MG63 (cell line): ENCODE data around the gene DLG4. TPM values are rescaled to one million over a fixed set of nuclear protein-coding genes. Genes with fewer than 3 reads are reported as not detected.
A peak's percentile ranks its signal among the peaks of the same experiment; 100 is the strongest.

Experiments used
- DNase-seq: peaks from one replicate; pipeline ENCODE4 v3.0.0-alpha.2; 2020
- H3K27me3 ChIP-seq: fragments of 250-450 bp; sonication (Bioruptor Pico); 2 replicates; pipeline ENCODE4 v1.5.1; 2020; ENCODE audit warnings: mild to moderate bottlenecking, moderate library complexity
- H3K36me3 ChIP-seq: fragments of 250-450 bp; sonication (Bioruptor Pico); 2 replicates; pipeline ENCODE4 v1.5.1; 2020; ENCODE audit warnings: mild to moderate bottlenecking, moderate library complexity
- H3K4me3 ChIP-seq: fragments of 250-450 bp; sonication (Bioruptor Pico); 2 replicates; pipeline ENCODE4 v1.5.1; 2020; ENCODE audit warnings: mild to moderate bottlenecking, moderate library complexity
- H3K9me3 ChIP-seq: fragments of 250-450 bp; sonication (Bioruptor Pico); 2 replicates; pipeline ENCODE4 v1.5.1; 2020; ENCODE audit warnings: mild to moderate bottlenecking, moderate library complexity
- total RNA-seq: library from RNA; depleted of rRNA; stranded (reverse); fragments of >200 nt; shearing (Covaris generic); gene quantifications from 2 replicates; pipeline ENCODE4 v1.2.3, GENCODE V29; 2014; ENCODE audit warnings: low replicate concordance

DLG4 gene
- total RNA-seq, 1 experiment from 2014 or later: 15.3 TPM

GRCh38 chr17:7237761-7238419 is 18.3 kb upstream of the DLG4 start:
- no peaks in the 10 kb centered on the region for H3K27me3 ChIP-seq
- peaks cover 41% of the 10 kb centered on the region for H3K36me3 ChIP-seq
- H3K4me3 ChIP-seq: peak overlapping the region; percentile 79
- no peaks in the 10 kb centered on the region for H3K9me3 ChIP-seq
- DNase-seq: peak; percentile 51

GRCh38 chr17:7237266-7237760 is 17.7 kb upstream of the DLG4 start:
- no peak for DNase-seq
- Histone ChIP-seq H3K9me3 (no peaks in the 10 kb centered on the region), H3K4me3 (peak overlapping the region; percentile 79), H3K27me3 (no peaks in the 10 kb centered on the region), H3K36me3 (peaks cover 41% of the 10 kb centered on the region)

DNA sequence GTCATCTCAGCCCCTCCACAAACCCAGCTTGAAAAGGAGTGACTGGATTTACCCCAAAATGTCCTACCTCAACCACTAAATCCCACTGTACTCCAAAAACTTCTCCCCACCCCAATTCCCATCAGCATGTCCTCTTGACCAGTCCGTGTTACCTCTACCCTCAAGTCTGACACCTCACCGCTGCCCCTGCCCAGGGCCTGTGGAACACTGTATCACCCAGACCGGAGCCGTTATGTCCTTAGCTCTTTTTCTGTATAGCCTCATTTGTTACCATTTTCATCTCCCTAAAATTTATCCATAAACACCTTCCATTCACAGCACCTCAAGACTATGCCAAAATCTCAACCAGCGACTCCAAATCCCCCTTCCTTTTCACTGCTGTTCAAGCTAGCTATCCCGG is 17.2 kb upstream of the DLG4 start:
- no peaks in the 10 kb centered on the region for H3K9me3 ChIP-seq
- H3K27me3 ChIP-seq: no peaks in the 10 kb centered on the region
- peaks cover 41% of the 10 kb centered on the region for H3K36me3 ChIP-seq
- no peak overlapping the region for H3K4me3 ChIP-seq
- DNase-seq: no peak

DNA sequence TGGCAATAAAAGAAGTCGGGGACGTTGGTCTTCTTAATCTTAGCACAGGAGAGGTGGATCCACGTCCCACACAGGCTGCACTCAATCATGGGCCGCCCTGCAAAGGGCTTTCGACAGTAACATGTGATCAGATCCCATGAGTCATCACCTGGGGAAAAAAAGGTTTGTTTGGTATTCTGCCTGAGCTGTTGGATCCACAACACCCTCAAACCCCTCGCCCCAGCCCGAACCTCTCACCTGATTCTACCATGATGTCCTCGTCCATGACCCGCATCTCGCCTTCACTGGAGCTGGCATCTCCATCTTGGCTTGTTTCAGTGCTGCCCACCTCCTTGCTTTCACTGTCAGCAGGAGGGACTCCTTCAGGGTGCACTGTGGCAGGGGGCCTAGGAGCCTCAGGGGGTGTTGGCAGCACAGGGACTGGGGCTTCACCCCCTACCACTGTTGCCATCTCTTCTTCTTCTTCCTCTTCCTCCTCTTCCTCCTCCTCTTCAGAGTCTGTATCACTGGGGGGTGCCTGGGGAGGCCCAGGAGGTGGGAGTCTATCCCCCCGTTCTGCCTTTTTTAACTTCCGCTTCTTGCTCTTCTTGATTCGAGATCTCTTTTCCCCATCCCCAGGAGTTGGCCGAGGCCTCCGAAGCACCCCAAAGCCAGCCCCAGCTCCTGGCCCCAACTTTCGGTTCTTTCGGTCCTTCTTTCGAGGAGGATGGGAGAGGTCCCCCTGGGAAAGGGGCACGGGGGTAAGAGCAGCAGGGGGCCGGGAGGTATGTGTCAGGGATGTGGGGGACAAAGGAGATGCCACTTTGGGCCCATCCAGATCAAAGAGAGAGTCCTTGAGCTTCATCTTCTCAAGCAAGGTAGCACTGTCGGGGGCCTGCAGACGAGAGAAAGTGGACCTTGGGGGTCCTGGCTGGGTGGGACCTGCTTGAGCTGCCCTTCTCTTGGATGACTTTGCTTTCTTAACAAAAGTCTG is 16.3 kb upstream of the DLG4 start:
- H3K36me3 ChIP-seq: peaks cover 38% of the 10 kb centered on the region

DNA sequence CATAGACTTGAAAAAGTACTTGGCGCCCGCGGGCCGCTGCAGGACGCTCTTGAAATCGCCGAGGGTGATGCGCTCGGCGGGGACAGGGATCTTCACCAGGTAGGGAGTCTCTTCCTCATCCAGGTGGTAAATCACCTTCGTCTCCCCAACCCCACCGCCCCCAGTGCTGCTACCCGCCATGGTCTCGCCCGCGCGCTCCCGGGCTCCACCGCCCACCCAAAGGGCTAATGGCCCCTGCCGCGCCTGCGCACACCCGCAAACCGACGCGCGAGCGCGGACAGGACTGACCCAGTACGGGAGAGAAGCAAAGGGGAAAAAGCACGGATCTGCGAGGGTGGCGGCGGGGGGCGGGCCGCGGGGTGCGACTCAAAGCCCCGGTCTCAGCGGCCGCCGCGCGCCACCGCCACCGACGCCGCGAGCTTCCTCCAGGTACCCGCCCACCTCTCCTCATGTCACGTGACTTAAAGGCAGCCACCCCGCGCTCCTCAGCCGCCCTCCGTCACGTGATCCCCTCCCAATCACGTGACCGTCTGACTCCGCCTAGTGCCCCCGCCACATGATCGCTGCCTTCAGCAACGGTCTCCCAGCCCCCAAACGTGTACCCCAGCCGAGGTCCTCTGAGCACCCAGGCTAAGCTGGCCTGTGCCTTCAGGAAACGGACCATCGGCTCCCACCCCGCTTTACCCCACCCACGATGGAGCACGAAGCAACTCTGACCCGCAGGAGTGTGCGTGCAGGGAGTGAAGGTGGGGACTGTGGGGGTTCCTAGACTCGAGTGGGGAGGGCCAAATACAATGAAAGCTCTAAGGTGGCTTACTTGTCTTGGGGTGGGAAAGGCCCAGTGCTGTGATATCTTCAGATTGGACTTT is 14.7 kb upstream of the DLG4 start, which contains the start of gene DVL2:
Gene DVL2, minus strand, starts transcription at position 435 of the 869 bp plus-strand sequence. Its CDS starts 255 bp downstream, at position 180.
- Histone ChIP-seq H3K27me3 (no peaks in the 10 kb centered on the region), H3K36me3 (peaks cover 26% of the 10 kb centered on the region), H3K9me3 (no peaks in the 10 kb centered on the region), H3K4me3 (peak within 1 kb of the TSS; percentile 76)
- DNase-seq: peak; percentile 88

More for the DNA sequence above, 16.3 kb upstream of the DLG4 start:
- DNase-seq: no peak
- H3K9me3 ChIP-seq: no peaks in the 10 kb centered on the region
- H3K4me3 ChIP-seq: no peak overlapping the region
- H3K27me3 ChIP-seq: no peaks in the 10 kb centered on the region

- DNase-seq: no peak
These were observed 14.1 kb upstream of the DLG4 start for GRCh38 chr17:7233701-7234082.

DNA sequence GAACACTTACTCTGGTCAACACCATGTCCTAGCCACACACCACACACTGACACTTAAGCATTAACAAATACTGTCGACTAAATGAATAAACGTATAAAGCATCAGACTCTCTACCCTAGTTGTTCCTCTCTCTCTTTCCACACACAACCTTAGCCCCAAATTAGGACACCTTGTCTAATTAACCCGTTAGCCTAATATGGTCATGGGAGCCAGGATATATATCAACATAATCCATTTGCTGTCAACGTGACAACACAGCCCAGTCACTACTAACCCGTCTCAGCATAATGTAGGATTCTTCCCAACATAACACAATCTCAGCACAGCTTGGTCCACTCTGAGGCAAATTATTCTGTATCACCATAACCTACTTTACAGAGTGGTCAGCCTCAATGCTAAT is 12.5 kb upstream of the DLG4 start:
- no peak for DNase-seq
- Histone ChIP-seq H3K4me3 (no peak overlapping the region), H3K9me3 (no peaks in the 10 kb centered on the region), H3K36me3 (peaks cover 21% of the 10 kb centered on the region), H3K27me3 (no peaks in the 10 kb centered on the region)

More at GRCh38 chr17:7233701-7234082, 14.1 kb upstream of the DLG4 start:
- Histone ChIP-seq H3K36me3 (peaks cover 26% of the 10 kb centered on the region), H3K4me3 (peak overlapping the region; percentile 76), H3K9me3 (no peaks in the 10 kb centered on the region), H3K27me3 (no peaks in the 10 kb centered on the region)

DNA sequence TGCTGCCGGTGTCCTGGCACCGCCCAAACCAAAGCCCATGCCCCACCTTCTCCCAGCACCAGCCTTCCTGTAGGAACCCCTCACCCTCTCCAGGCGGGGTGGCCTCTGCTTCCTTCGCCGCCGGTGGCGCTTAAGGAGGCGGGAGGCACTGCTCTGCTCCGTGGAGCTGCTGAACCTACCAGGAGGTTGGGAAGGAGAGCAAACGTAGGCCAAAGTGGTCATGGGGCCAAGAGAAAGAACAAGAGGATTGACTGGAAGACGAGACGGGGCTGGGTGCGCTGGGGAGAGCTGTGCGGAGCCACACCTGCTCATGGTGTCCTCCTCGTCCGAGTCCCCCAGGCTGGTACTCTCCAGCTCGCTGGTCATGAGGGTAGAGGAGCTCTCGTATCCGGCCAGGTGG is 9.9 kb upstream of the DLG4 start:
- Histone ChIP-seq H3K4me3 (no peak overlapping the region), H3K27me3 (no peaks in the 10 kb centered on the region), H3K36me3 (peaks cover 10% of the 10 kb centered on the region), H3K9me3 (no peaks in the 10 kb centered on the region)
- no peak for DNase-seq

- H3K9me3 ChIP-seq: no peaks in the 10 kb centered on the region
- DNase-seq: no peak
- H3K27me3 ChIP-seq: no peaks in the 10 kb centered on the region
- H3K36me3 ChIP-seq: peaks cover 13% of the 10 kb centered on the region
- H3K4me3 ChIP-seq: no peak overlapping the region
These were observed 9.3 kb upstream of the DLG4 start for GRCh38 chr17:7228920-7229319.

GRCh38 chr17:7226721-7227710 is 7.4 kb upstream of the DLG4 start:
- DNase-seq: no peak
- Histone ChIP-seq H3K27me3 (no peaks in the 10 kb centered on the region), H3K9me3 (no peaks in the 10 kb centered on the region), H3K36me3 (peaks cover 29% of the 10 kb centered on the region), H3K4me3 (no peak overlapping the region)

DNA sequence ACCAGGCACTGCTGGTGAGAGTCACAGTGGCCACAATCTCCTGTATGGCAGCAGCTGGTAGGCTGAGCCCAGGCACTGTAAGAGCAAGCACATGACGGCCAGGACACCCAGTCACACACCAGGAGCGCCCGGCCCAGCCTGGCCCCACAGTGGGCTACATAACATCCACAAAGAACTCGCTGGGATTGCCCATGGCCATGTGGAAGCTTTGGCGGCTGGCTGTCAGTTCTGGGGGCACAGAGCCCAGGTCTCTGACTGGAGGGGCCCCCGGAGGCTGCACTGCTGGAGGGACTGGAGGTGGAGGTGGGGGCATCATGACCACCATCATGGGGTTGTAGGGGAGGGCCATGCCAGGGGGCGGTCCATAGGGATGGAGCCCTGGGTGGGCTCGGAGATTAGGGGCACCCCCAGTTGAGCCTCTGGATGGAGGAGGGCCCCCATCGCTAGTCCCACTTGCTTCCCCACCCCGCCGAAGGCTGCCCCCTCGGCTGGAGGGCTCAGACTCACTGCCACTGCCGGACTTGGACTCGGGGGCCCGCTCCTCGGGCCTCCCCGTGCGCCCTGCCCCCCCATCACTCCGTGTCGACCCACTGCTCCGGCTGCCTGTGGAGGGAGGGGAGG is 6.2 kb upstream of the DLG4 start:
- Histone ChIP-seq H3K27me3 (no peaks in the 10 kb centered on the region), H3K36me3 (peaks cover 41% of the 10 kb centered on the region), H3K9me3 (no peaks in the 10 kb centered on the region), H3K4me3 (no peak overlapping the region)
- no peak for DNase-seq

DNA sequence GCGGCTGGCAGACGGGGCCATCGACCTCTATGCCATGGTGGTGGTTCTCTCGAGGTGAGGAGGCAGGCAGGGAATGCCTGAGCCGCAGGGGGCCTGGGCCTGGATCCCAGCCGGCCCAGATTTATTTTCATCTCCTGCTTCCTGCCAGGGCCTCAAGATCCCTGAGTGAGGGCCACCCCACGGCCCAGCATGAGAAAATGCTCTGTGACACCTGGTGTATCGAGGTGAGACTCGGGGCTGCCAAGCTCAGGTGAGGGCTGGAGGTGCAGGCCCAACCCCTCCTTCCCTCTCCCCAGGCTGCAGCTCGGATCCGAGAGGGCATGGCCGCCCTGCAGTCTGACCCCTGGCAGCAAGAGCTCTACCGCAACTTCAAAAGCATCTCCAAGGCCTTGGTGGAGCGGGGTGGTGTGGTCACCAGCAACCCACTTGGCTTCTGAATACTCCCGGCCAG is 5.0 kb upstream of the DLG4 start:
- Histone ChIP-seq H3K36me3 (peaks cover 48% of the 10 kb centered on the region), H3K27me3 (no peaks in the 10 kb centered on the region), H3K4me3 (no peak overlapping the region), H3K9me3 (no peaks in the 10 kb centered on the region)
- peak; percentile 29 for DNase-seq

DNA sequence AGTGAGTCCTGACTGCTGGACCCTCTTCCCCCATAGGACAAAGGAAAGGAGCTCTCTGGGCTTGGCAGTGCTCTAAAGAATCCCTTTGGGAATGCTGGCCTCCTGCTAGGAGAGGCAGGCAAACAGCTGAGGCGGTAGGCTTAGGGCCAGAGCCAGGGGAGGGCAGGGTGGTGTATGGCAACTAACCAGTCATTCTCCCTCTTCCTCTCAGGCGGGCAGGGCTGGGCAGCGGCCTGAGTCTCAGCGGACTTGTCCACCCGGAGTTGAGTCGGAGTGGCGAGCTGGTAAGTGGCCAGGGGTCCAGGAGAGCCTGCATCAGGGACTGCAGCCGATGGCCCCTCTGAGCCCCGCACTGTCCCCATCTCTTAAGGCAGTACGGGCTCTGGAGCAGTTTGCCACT is 4.5 kb upstream of the DLG4 start:
- peaks cover 48% of the 10 kb centered on the region for H3K36me3 ChIP-seq
- no peaks in the 10 kb centered on the region for H3K9me3 ChIP-seq
- no peak overlapping the region for H3K4me3 ChIP-seq
- DNase-seq: no peak
- no peaks in the 10 kb centered on the region for H3K27me3 ChIP-seq

DNA sequence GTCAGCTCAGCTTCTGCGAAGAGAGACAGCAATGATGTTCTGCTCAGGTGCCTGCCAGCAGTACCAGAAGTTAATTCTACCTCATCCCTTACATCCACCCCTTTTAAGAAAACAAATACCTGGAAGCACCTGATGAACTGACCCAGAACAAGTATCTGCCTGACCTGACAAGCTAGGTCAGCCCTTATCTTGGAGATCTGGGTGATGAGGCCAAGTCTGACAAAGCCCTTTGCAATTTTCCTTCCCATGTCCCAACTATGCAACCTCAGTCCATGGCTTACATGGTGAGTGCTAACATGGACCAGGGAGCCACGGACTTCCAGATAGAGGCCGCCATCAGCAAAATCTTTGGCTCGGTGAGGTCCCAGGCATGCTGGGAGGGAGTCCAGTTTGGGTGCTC is 3.7 kb upstream of the DLG4 start:
- Histone ChIP-seq H3K4me3 (no peak overlapping the region), H3K9me3 (no peaks in the 10 kb centered on the region), H3K27me3 (no peaks in the 10 kb centered on the region), H3K36me3 (peaks cover 48% of the 10 kb centered on the region)
- DNase-seq: no peak

- no peak for DNase-seq
- H3K27me3 ChIP-seq: no peaks in the 10 kb centered on the region
- peaks cover 48% of the 10 kb centered on the region for H3K36me3 ChIP-seq
These were observed 3.3 kb upstream of the DLG4 start for GRCh38 chr17:7222972-7223292.

More at GRCh38 chr17:7222972-7223292, 3.3 kb upstream of the DLG4 start:
- Histone ChIP-seq H3K4me3 (no peak overlapping the region), H3K9me3 (no peaks in the 10 kb centered on the region)
